SK-MEL-5 (cell line): ENCODE results near the gene NAV2. TPM values are rescaled to one million over a fixed set of nuclear protein-coding genes. Genes with fewer than 3 reads are reported as not detected.
A peak's percentile ranks its signal among the peaks of the same experiment; 100 is the strongest.

Source experiments
- DNase-seq: peaks from one replicate; pipeline ENCODE4 v3.0.0-alpha.2; 2016; ENCODE audit warnings: low read depth, low spot score
- in situ Hi-C: cut with HindIII; loops from 2 replicates; pipeline ENCODE4 v1.10.0; 2016; ENCODE audit warnings: low sequenced_read_pairs, high pct_unique_total_duplicates, low pct_unique_long_range_greater_than_20kb
- total RNA-seq: library from RNA; depleted of rRNA; stranded (reverse); fragments of >200 nt; shearing (Covaris generic); gene quantifications from 2 replicates; pipeline ENCODE4 v1.2.3, GENCODE V29; 2014

The NAV2 gene
- total RNA-seq, 1 experiment from 2014 or later, result 14.5 TPM

- no peak for DNase-seq
- in situ Hi-C loops, result no loop called here
These were observed 46.8 kb downstream of the NAV2 start for GRCh38 chr11:19759389-19759788.

GRCh38 chr11:19762266-19762665 is 49.6 kb downstream of the NAV2 start:
- in situ Hi-C loops, result no loop called here
- no peak for DNase-seq

- in situ Hi-C loops, result no loop called here
- DNase-seq, result no peak
These were observed 50.7 kb downstream of the NAV2 start for GRCh38 chr11:19763330-19763729.

GRCh38 chr11:19766206-19766605 is 53.6 kb downstream of the NAV2 start:
- DNase-seq, result no peak
- in situ Hi-C loops, result no loop called here

- in situ Hi-C loops, result no loop called here
- DNase-seq, result no peak
These were observed 54.2 kb downstream of the NAV2 start for GRCh38 chr11:19766810-19767209.

GRCh38 chr11:19767627-19768151 is 55.1 kb downstream of the NAV2 start:
- in situ Hi-C loops, result no loop called here
- peak; percentile 45 for DNase-seq

GRCh38 chr11:19768197-19768596 is 55.6 kb downstream of the NAV2 start:
- in situ Hi-C loops, result no loop called here
- no peak for DNase-seq

GRCh38 chr11:19768815-19769214 is 56.2 kb downstream of the NAV2 start:
- no peak for DNase-seq

GRCh38 chr11:19769820-19770219 is 57.2 kb downstream of the NAV2 start:
- in situ Hi-C loops, result no loop called here

More at GRCh38 chr11:19768815-19769214, 56.2 kb downstream of the NAV2 start:
- in situ Hi-C loops, result no loop called here

GRCh38 chr11:19770277-19770676 is 57.6 kb downstream of the NAV2 start:
- no peak for DNase-seq
- in situ Hi-C loops, result no loop called here

More at GRCh38 chr11:19769820-19770219, 57.2 kb downstream of the NAV2 start:
- DNase-seq, result no peak

GRCh38 chr11:19771463-19771862 is 58.8 kb downstream of the NAV2 start:
- DNase-seq, result no peak

GRCh38 chr11:19772480-19772879 is 59.8 kb downstream of the NAV2 start:
- no peak for DNase-seq
- in situ Hi-C loops, result no loop called here

More at GRCh38 chr11:19771463-19771862, 58.8 kb downstream of the NAV2 start:
- in situ Hi-C loops, result no loop called here

GRCh38 chr11:19774329-19774728 is 61.7 kb downstream of the NAV2 start:
- in situ Hi-C loops, result no loop called here
- no peak for DNase-seq

- no peak for DNase-seq
- in situ Hi-C loops, result no loop called here
These were observed 62.4 kb downstream of the NAV2 start for GRCh38 chr11:19774817-19775580.

GRCh38 chr11:19775622-19776021 is 63.0 kb downstream of the NAV2 start:
- in situ Hi-C loops, result no loop called here

GRCh38 chr11:19777039-19777376 is 64.4 kb downstream of the NAV2 start:
- in situ Hi-C loops, result no loop called here
- no peak for DNase-seq

More at GRCh38 chr11:19775622-19776021, 63.0 kb downstream of the NAV2 start:
- no peak for DNase-seq

GRCh38 chr11:19777377-19778102 is 64.9 kb downstream of the NAV2 start:
- no peak for DNase-seq
- in situ Hi-C loops, result no loop called here

- no peak for DNase-seq
- in situ Hi-C loops, result no loop called here
These were observed 67.1 kb downstream of the NAV2 start for GRCh38 chr11:19779740-19780139.

GRCh38 chr11:19781351-19781750 is 68.7 kb downstream of the NAV2 start:
- in situ Hi-C loops, result no loop called here
- DNase-seq, result no peak
